Dermis lymphatic vessel endothelial cell (primary cell): ENCODE data around the gene OR7G2. TPM values are rescaled to one million over a fixed set of nuclear protein-coding genes. Genes with fewer than 3 reads are reported as not detected.

Experiments
- total RNA-seq: library from RNA; depleted of rRNA; stranded (reverse); fragments of >200 nt; gene quantifications from 2 replicates; pipeline ENCODE4 v1.2.1, GENCODE V29; 2014

The OR7G2 gene
- total RNA-seq: not detected in 2 replicates

GRCh38 chr19:9107375-9107774 lies at the start of gene OR7G2:
Gene OR7G2 (minus strand): TSS chr19:9107475. CDS start chr19:9103243, 4,232 bp downstream.

GRCh38 chr19:9140159-9140874 lies 33.0 kb upstream of the OR7G2 start, which contains the start of gene ZNF317:
Gene ZNF317 (plus strand): TSS chr19:9140397. CDS start chr19:9156017, 15,620 bp downstream.

GRCh38 chr19:9126900-9127405 lies 19.7 kb upstream of the OR7G2 start, which contains the start of gene OR7G3:
Gene OR7G3 (minus strand): TSS chr19:9126950. CDS start chr19:9126950, 0 bp downstream.

GRCh38 chr19:9115307-9115813 lies 8.1 kb upstream of the OR7G2 start, which contains the start of gene OR7G1:
Gene OR7G1 (minus strand): TSS chr19:9115763. CDS start chr19:9115763, 0 bp downstream.

GRCh38 chr19:9086761-9087160 lies 20.5 kb downstream of the OR7G2 start, which contains the start of gene OR1M1:
Gene OR1M1 (plus strand): TSS chr19:9087061. CDS start chr19:9093245, 6,184 bp downstream.

Other genes starting within 250 kb of the OR7G2 start
- not detected in 2 replicates for gene MUC16, start 97.1 kb downstream of the OR7G2 start, total RNA-seq
- not detected in 2 replicates for gene OR1M1, start 20.4 kb downstream of the OR7G2 start, total RNA-seq
- gene OR7G1, start 8.3 kb upstream of the OR7G2 start, total RNA-seq: not detected in 2 replicates
- not detected in 2 replicates for gene OR7G3, start 19.5 kb upstream of the OR7G2 start, total RNA-seq
- 9.9 and 12.2 TPM in 2 replicates for gene ZNF317, start 32.9 kb upstream of the OR7G2 start, total RNA-seq
- not detected in 2 replicates for gene OR7D2, start 71.5 kb upstream of the OR7G2 start, total RNA-seq
- not detected in 2 replicates for gene OR7D4, start 112.1 kb upstream of the OR7G2 start, total RNA-seq
- gene OR7E24, start 143.5 kb upstream of the OR7G2 start, total RNA-seq: not detected in 2 replicates
- 6.1 and 6.9 TPM in 2 replicates for gene ZNF699, start 202.4 kb upstream of the OR7G2 start, total RNA-seq
- 14.2 and 14.4 TPM in 2 replicates for gene ZNF559, start 216.7 kb upstream of the OR7G2 start, total RNA-seq